Calu3 (cell line): Measurements from ENCODE around the gene ATG7. TPM values are rescaled to one million over a fixed set of nuclear protein-coding genes. Genes with fewer than 3 reads are reported as not detected.

Experiments
- BruUV-seq: library from RNA; stranded (reverse); fragments of 400-500 nt; replicated peaks from 2 replicates; lab custom pipeline; 2021; lab: Mats Ljungman, UMichigan
- CTCF ChIA-PET: fragments of 300-600 bp; sonication (Branson Sonifier 250); formaldehyde crosslinking; loops from one replicate; lab custom pipeline; 2022; ENCODE audit warnings: antibody characterized with exemption; lab: Charles Lee
- DNase-seq: peaks from one replicate; pipeline ENCODE4 v3.0.0; 2022
- H3K27ac Mint-ChIP-seq: one replicate; pipeline ENCODE4 v1.8.0; 2022; ENCODE audit warnings: mixed read lengths; ENCODE audit not compliant: unreplicated experiment
- H3K27me3 Mint-ChIP-seq: one replicate; pipeline ENCODE4 v1.8.0; 2022; ENCODE audit warnings: mixed read lengths; ENCODE audit not compliant: unreplicated experiment
- H3K36me3 Mint-ChIP-seq: one replicate; pipeline ENCODE4 v1.8.0; 2022; ENCODE audit warnings: mild to moderate bottlenecking, moderate library complexity, mixed read lengths; ENCODE audit not compliant: insufficient read depth, unreplicated experiment
- H3K4me1 Mint-ChIP-seq: one replicate; pipeline ENCODE4 v1.8.0; 2022; ENCODE audit warnings: mild to moderate bottlenecking, low read depth, mixed read lengths; ENCODE audit not compliant: unreplicated experiment
- H3K4me3 Mint-ChIP-seq: one replicate; pipeline ENCODE4 v1.8.0; 2022; ENCODE audit warnings: mild to moderate bottlenecking, low read depth, moderate library complexity, mixed read lengths; ENCODE audit not compliant: unreplicated experiment
- H3K9me3 Mint-ChIP-seq: one replicate; pipeline ENCODE4 v1.8.0; 2022; ENCODE audit warnings: low read depth, mixed read lengths; ENCODE audit not compliant: unreplicated experiment
- CTCF ChIP-seq: fragments of 200-600 bp; IDR thresholded peaks from one replicate; pipeline ENCODE4 v1.8.0; 2022; ENCODE audit warnings: antibody characterized with exemption; ENCODE audit not compliant: unreplicated experiment
- intact Hi-C: fragments of 100-400 bp; cut with micrococcal nuclease; formaldehyde crosslinking; loops from one replicate; pipeline ENCODE4 v1.10.0; 2022; ENCODE audit not compliant: unreplicated experiment
- total RNA-seq: library from RNA; stranded (reverse); gene quantifications from 2 replicates; pipeline ENCODE4 v1.2.3, GENCODE V29; 2022

The ATG7 gene
- total RNA-seq, 1 experiment from 2014 or later = 37.3 TPM

DNA sequence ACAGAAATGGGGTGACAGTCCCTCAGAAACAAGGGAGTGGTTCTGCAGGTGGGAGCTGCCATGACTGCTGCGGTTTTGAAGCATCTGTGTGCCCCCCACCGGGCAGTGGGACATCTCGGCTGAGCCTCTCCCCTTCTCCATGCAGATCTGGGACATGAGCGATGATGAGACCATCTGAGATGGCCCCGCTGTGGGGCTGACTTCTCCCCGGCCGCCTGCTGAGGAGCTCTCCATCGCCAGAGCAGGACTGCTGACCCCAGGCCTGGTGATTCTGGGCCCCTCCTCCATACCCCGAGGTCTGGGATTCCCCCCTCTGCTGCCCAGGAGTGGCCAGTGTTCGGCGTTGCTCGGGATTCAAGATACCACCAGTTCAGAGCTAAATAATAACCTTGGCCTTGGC lies 282.5 kb downstream of the ATG7 start:
- DNase-seq = no peak
- BruUV-seq = no TSS peak
- Mint-ChIP-seq H3K27me3 (no peaks in the 10 kb centered on the region), H3K4me3 (no peak overlapping the region), H3K36me3 (peaks cover 40% of the 10 kb centered on the region), H3K4me1 (no peaks in the 10 kb centered on the region), H3K9me3 (no peaks in the 10 kb centered on the region), H3K27ac (no peak overlapping the region)
- intact Hi-C loops = no loop called here
- CTCF ChIA-PET = no interaction called here
- no peak for TF ChIP-seq CTCF

GRCh38 chr3:11555211-11555782 lies 283.1 kb downstream of the ATG7 start:
- BruUV-seq = no TSS peak
- no peak for TF ChIP-seq CTCF
- no peaks in the 10 kb centered on the region for H3K4me1 Mint-ChIP-seq
- intact Hi-C loops = no loop called here
- CTCF ChIA-PET = no interaction called here
- H3K36me3 Mint-ChIP-seq = peaks cover 45% of the 10 kb centered on the region
- no peak overlapping the region for H3K4me3 Mint-ChIP-seq
- no peaks in the 10 kb centered on the region for H3K9me3 Mint-ChIP-seq
- H3K27ac Mint-ChIP-seq = no peak overlapping the region
- H3K27me3 Mint-ChIP-seq = no peaks in the 10 kb centered on the region
- DNase-seq = no peak

- Mint-ChIP-seq H3K36me3 (peaks cover 43% of the 10 kb centered on the region), H3K27ac (no peak overlapping the region), H3K27me3 (no peaks in the 10 kb centered on the region), H3K4me3 (no peak overlapping the region), H3K4me1 (no peaks in the 10 kb centered on the region), H3K9me3 (no peaks in the 10 kb centered on the region)
- intact Hi-C loops = no loop called here
- CTCF ChIA-PET = no interaction called here
- BruUV-seq = no TSS peak
- no peak for TF ChIP-seq CTCF
- DNase-seq = no peak
These were observed 283.9 kb downstream of the ATG7 start for GRCh38 chr3:11555881-11556633.

DNA sequence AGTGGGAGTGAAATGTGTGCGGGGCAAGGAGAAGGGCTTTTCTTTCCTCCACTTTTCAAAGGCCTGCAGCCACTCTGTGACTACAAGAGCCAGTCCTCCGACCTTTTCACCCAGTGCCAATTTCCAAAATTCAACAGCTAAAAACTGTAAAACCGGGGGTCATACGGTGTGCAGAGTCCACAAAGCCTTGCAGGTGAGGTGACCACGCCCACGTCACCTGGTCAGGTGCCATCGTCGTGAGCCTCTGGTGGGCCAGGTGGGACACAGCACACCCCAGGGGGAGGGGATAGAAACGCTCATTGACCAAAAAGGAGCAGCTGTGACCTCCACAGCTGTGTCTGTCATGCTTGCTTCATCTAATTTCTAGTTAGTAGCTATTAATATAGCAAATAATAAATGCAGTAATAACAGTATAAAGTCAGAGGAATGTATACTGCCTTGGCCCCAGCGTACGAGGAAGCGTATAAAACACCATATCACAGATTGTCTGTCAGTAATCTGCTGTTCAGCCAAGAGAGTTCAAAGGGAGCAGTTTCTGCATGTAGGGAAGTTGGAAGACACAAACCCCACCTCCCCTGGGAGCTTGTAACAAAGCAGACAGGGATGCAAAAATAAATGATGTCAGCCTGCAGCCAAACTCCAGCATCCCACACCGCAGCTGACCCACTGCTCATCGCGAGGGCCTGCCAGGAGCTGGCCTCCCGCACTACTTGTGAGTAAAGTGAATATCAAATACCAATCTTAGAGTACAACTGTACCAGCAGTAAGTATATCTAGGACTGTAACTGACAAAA lies 284.9 kb downstream of the ATG7 start:
- intact Hi-C loops = no loop called here
- TF ChIP-seq CTCF = no peak
- DNase-seq = no peak
- H3K27ac Mint-ChIP-seq = no peak overlapping the region
- CTCF ChIA-PET = no interaction called here
- H3K4me3 Mint-ChIP-seq = no peak overlapping the region
- no peaks in the 10 kb centered on the region for H3K9me3 Mint-ChIP-seq
- peaks cover 48% of the 10 kb centered on the region for H3K36me3 Mint-ChIP-seq
- no peaks in the 10 kb centered on the region for H3K4me1 Mint-ChIP-seq
- TSS peak; percentile 30 for BruUV-seq
- no peaks in the 10 kb centered on the region for H3K27me3 Mint-ChIP-seq
